ENCODE data around the gene HEATR5A. TPM values are rescaled to one million over a fixed set of nuclear protein-coding genes. Genes with fewer than 3 reads are reported as not detected.

Gene HEATR5A
- total and polyA plus RNA-seq, 2 of the 13 experiments (the other 11 are each of a cell fraction or from before 2014, with no cell fraction given), result 36.4 to 105 TPM

GRCh38 chr14:31419967-31420318 lies 407 bp downstream of the HEATR5A start (continued):
- TF ChIP-seq SRSF9 (IDR thresholded peaks at IDR 0.05; ENCODE audit: borderline replicate concordance, insufficient read depth, low read depth, low read length, poor library complexity, severe bottlenecking) (no peak), ZNF558 (CRISPR knock-in tag; IDR thresholded peaks at IDR 0.05; ENCODE audit: borderline replicate concordance) (no peak), ZNF646 (CRISPR knock-in tag; IDR thresholded peaks at IDR 0.05) (peak; percentile 74), HNRNPL (IDR thresholded peaks at IDR 0.05; ENCODE audit: low read depth, low read length) (no peak), RBM22 (optimal IDR thresholded peaks at IDR 0.05; ENCODE audit: low read length) (peak; percentile 70), SCMH1 (CRISPR knock-in tag; IDR thresholded peaks at IDR 0.05; ENCODE audit: borderline replicate concordance) (no peak), ZNF136 (CRISPR knock-in tag; IDR thresholded peaks at IDR 0.05; ENCODE audit: low read depth) (peak; percentile 94), ZNF710 (CRISPR knock-in tag; IDR thresholded peaks at IDR 0.05; ENCODE audit: borderline replicate concordance) (peak; percentile 62; the same call in 1 of the 2 replicates), BORCS8-MEF2B (CRISPR knock-in tag; IDR thresholded peaks at IDR 0.05) (no peak), TRAFD1 (CRISPR knock-in tag; IDR thresholded peaks at IDR 0.05; ENCODE audit: borderline replicate concordance) (peak; percentile 98), HNF4G (IDR thresholded peaks at IDR 0.05; ENCODE audit: borderline replicate concordance, low read depth, low read length) (peak; percentile 87), HNF4G (CRISPR knock-in tag; IDR thresholded peaks at IDR 0.05; ENCODE audit: borderline replicate concordance, low read depth) (no peak; the same call in 1 of the 2 replicates), ZSCAN20 (CRISPR knock-in tag; IDR thresholded peaks at IDR 0.05; ENCODE audit: borderline replicate concordance) (peak; percentile 85), MXD1 (CRISPR knock-in tag; IDR thresholded peaks at IDR 0.05) (no peak), IRF1 (CRISPR knock-in tag; IDR thresholded peaks at IDR 0.05; ENCODE audit: low read depth) (no peak), ZNF629 (CRISPR knock-in tag; conservative IDR thresholded peaks at IDR 0.05) (no peak; the same call in 1 of the 2 replicates), MAX (IDR thresholded peaks at IDR 0.05) (peak; percentile 58; the same call in 1 of the 2 replicates), FOXK1 (CRISPR knock-in tag; IDR thresholded peaks at IDR 0.05; ENCODE audit: borderline replicate concordance, low read depth) (no peak)
